Measurements from ENCODE around the gene SYNDIG1. TPM values are rescaled to one million over a fixed set of nuclear protein-coding genes. Genes with fewer than 3 reads are reported as not detected.

SYNDIG1 gene
- polyA plus RNA-seq, 1 of the 3 experiments (the other 2 are of a cell fraction): not detected

DNA sequence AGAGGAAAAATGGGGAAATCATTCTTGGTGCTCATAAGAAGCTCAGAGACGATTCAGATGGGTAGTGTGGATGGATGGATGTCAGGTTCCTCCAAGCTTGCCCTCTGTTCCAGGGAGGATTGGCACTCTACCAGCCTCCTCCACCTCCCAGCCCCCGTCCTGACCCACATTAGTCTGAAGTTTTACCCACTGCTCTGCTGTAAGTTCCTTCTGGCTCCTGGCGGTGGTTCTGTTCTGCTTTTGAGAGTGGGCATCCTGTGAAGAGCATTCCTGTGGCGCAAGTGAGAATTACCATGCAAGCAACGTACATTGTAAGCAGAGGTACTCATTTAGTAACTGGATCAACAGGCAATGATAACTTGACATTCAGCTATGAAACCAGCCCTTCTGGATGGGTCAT is 103.4 kb downstream of the SYNDIG1 start:
- TF ChIP-seq NFIC (IDR thresholded peaks at IDR 0.05; ENCODE audit: borderline replicate concordance) (no peak), JUND (IDR thresholded peaks at IDR 0.05) (no peak), EP300 (IDR thresholded peaks at IDR 0.05; ENCODE audit: borderline replicate concordance in 1 of 2, low read depth in 1 of 2, low read length in 1 of 2) (no peak), TAF1 (IDR thresholded peaks at IDR 0.05; ENCODE audit: borderline replicate concordance, low read depth, low read length) (no peak), CHD2 (IDR thresholded peaks at IDR 0.05; ENCODE audit: low read length, partially characterized antibody) (no peak), POLR2AphosphoS5 (IDR thresholded peaks at IDR 0.05; ENCODE audit: low read depth, low read length) (no peak)
- Histone ChIP-seq H3K27ac (ENCODE audit: low read depth in 2 of 2, low read length in 1 of 2) (no peak overlapping the region), H3F3A (replicated peaks; ENCODE audit: insufficient read depth) (no peaks in the 10 kb centered on the region), H3K9ac (no peak overlapping the region), H3K4me1 (ENCODE audit: control insufficient read depth in 1 of 2, insufficient read depth in 2 of 2, low read depth in 1 of 2, low read length in 1 of 2) (no peaks in the 10 kb centered on the region), H3K4me2 (no peak overlapping the region), H4K20me1 (ENCODE audit: insufficient read depth) (no peaks in the 10 kb centered on the region), H3K36me3 (replicated peaks in 1 of 2; ENCODE audit: control insufficient read depth in 1 of 2, insufficient read depth in 2 of 2, low read length in 1 of 2) (no peaks in the 10 kb centered on the region), H3K9me3 (no peaks in the 10 kb centered on the region), H3K4me3 (ENCODE audit: low read depth in 2 of 2, low read length in 1 of 2) (no peak overlapping the region), H2AFZ (ENCODE audit: low read depth) (no peak overlapping the region), H3K9me2 (no peaks in the 10 kb centered on the region), H3K79me2 (ENCODE audit: insufficient read depth) (no peaks in the 10 kb centered on the region), H3K27me3 (ENCODE audit: insufficient read depth) (no peaks in the 10 kb centered on the region)
- CTCF ChIA-PET: interaction anchor here (1.5 kb wide), 1 partner anchor 13 kb away, joined by 3 read pairs; no protein-coding TSS in a partner anchor
- WGBS (ENCODE audit: low lambda C conversion rate): 38% methylated on average over 5 of the region's 5 CpGs
- no peak for DNase-seq
- POLR2A ChIA-PET: no interaction called here

DNA sequence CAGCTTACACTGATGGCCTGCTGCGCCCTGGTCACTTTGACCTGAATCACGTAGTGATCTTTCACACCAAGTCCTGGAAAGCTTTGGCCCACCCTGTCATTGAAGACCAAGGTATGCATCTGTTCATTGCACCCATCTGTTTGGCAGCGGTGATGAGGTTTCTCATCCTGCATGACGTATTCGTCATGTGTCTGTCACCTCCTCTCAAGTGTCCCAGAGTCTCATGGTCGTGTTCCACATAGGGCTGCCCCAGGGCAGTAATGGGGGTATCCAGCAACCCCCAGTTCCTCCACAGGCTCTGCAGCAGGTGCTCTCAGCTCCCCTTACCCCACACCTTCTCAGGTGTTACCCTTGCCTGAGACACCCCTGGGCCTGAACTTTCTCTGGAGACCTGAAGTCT is 104.1 kb downstream of the SYNDIG1 start:
- CTCF ChIA-PET: interaction anchor here (1.5 kb wide), 1 partner anchor 12 kb away, joined by 3 read pairs; no protein-coding TSS in a partner anchor
- POLR2A ChIA-PET: no interaction called here

DNA sequence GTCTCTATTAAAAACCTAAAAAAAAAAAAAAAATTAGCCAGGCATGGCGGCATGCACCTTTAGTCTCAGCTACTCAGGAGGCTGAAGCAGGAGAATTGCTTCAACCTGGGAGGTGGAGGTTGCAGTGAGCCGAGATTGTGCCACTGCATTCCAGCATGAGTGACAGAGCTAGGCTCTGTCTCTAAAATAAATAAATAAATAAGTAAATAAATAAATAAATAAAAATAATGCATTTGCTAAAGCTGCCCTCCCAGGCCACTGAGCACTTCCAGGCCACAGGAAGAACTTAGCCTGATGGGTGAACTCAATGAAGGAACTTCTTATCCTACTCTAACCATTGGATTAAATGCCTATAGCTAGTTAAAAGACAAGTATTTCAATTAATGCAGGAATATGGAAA is 104.9 kb downstream of the SYNDIG1 start:
- no peak for DNase-seq
- TF ChIP-seq GATA2 (CRISPR knock-in tag; IDR thresholded peaks at IDR 0.05): no peak
- no peak for TF ChIP-seq RAD21 (IDR thresholded peaks at IDR 0.05; ENCODE audit: low read length)
- TF ChIP-seq ZBTB33 (IDR thresholded peaks at IDR 0.05; ENCODE audit: borderline replicate concordance, low read depth): no peak
- TF ChIP-seq MXI1 (IDR thresholded peaks at IDR 0.05; ENCODE audit: low read depth, low read length): no peak
- TF ChIP-seq YY1 (IDR thresholded peaks at IDR 0.05; ENCODE audit: low read depth): no peak
- TF ChIP-seq FOXJ3 (CRISPR knock-in tag; IDR thresholded peaks at IDR 0.05): no peak
- no peak for TF ChIP-seq SMC3 (IDR thresholded peaks at IDR 0.05; ENCODE audit: low read depth, low read length)
- TF ChIP-seq MEF2A (IDR thresholded peaks at IDR 0.05; ENCODE audit: borderline replicate concordance, low read depth): no peak
- no peak for TF ChIP-seq EP300 (IDR thresholded peaks at IDR 0.05; ENCODE audit: borderline replicate concordance in 1 of 2, low read depth in 1 of 2, low read length in 1 of 2)
- no peak for TF ChIP-seq TEAD4 (IDR thresholded peaks at IDR 0.05; ENCODE audit: borderline replicate concordance, insufficient read depth)
- TF ChIP-seq ELF1 (IDR thresholded peaks at IDR 0.05): no peak
- TF ChIP-seq MAX (IDR thresholded peaks at IDR 0.05; ENCODE audit: low read depth): no peak
- TF ChIP-seq CHD2 (IDR thresholded peaks at IDR 0.05; ENCODE audit: low read length, partially characterized antibody): no peak
- no peak for TF ChIP-seq SIN3A (IDR thresholded peaks at IDR 0.05; ENCODE audit: borderline replicate concordance, low read depth, low read length)
- H3K27me3 ChIP-seq (ENCODE audit: insufficient read depth): no peaks in the 10 kb centered on the region
- ChIA-PET CTCF (interaction anchor here (1.5 kb wide), 1 partner anchor 12 kb away, joined by 3 read pairs; no protein-coding TSS in a partner anchor), POLR2A (interaction anchor here (0.6 kb wide), 1 partner anchor 207 kb away, joined by 3 read pairs; no protein-coding TSS in a partner anchor)
- H3K27ac ChIP-seq (ENCODE audit: low read depth in 2 of 2, low read length in 1 of 2): no peak overlapping the region
- no peak overlapping the region for H2AFZ ChIP-seq (ENCODE audit: low read depth)
- H3K9me2 ChIP-seq: no peaks in the 10 kb centered on the region
- H4K20me1 ChIP-seq (ENCODE audit: insufficient read depth): no peaks in the 10 kb centered on the region
- WGBS (ENCODE audit: low lambda C conversion rate): 33% methylated on average over 2 of the region's 2 CpGs
- H3K9me3 ChIP-seq: no peaks in the 10 kb centered on the region
- H3K4me2 ChIP-seq: no peak overlapping the region
- no peaks in the 10 kb centered on the region for H3F3A ChIP-seq (replicated peaks; ENCODE audit: insufficient read depth)
- H3K36me3 ChIP-seq (replicated peaks in 1 of 2; ENCODE audit: control insufficient read depth in 1 of 2, insufficient read depth in 2 of 2, low read length in 1 of 2): no peaks in the 10 kb centered on the region
- no peaks in the 10 kb centered on the region for H3K4me1 ChIP-seq (ENCODE audit: control insufficient read depth in 1 of 2, insufficient read depth in 2 of 2, low read depth in 1 of 2, low read length in 1 of 2)
- no peaks in the 10 kb centered on the region for H3K79me2 ChIP-seq (ENCODE audit: insufficient read depth)
- H3K9ac ChIP-seq: no peak overlapping the region
- no peak overlapping the region for H3K4me3 ChIP-seq (ENCODE audit: low read depth in 2 of 2, low read length in 1 of 2)

More for the DNA sequence above, 104.1 kb downstream of the SYNDIG1 start:
- Histone ChIP-seq H4K20me1 (ENCODE audit: insufficient read depth) (no peaks in the 10 kb centered on the region), H3K9me2 (no peaks in the 10 kb centered on the region), H3K36me3 (replicated peaks in 1 of 2; ENCODE audit: control insufficient read depth in 1 of 2, insufficient read depth in 2 of 2, low read length in 1 of 2) (no peaks in the 10 kb centered on the region), H3K27ac (ENCODE audit: low read depth in 2 of 2, low read length in 1 of 2) (no peak overlapping the region), H3F3A (replicated peaks; ENCODE audit: insufficient read depth) (no peaks in the 10 kb centered on the region), H3K79me2 (ENCODE audit: insufficient read depth) (no peaks in the 10 kb centered on the region), H3K9me3 (no peaks in the 10 kb centered on the region), H3K4me2 (no peak overlapping the region), H3K27me3 (ENCODE audit: insufficient read depth) (no peaks in the 10 kb centered on the region), H3K9ac (no peak overlapping the region), H3K4me1 (ENCODE audit: control insufficient read depth in 1 of 2, insufficient read depth in 2 of 2, low read depth in 1 of 2, low read length in 1 of 2) (no peaks in the 10 kb centered on the region), H3K4me3 (ENCODE audit: low read depth in 2 of 2, low read length in 1 of 2) (no peak overlapping the region), H2AFZ (ENCODE audit: low read depth) (no peak overlapping the region)
- WGBS (ENCODE audit: low lambda C conversion rate): 57% methylated on average over 5 of the region's 6 CpGs
- no peak for DNase-seq
- no peak for TF ChIP-seq JUND (IDR thresholded peaks at IDR 0.05)
- no peak for TF ChIP-seq RCOR1 (IDR thresholded peaks at IDR 0.05; ENCODE audit: low read length)
- no peak for TF ChIP-seq FOSL2 (IDR thresholded peaks at IDR 0.05; ENCODE audit: borderline replicate concordance, low read depth)
- no peak for TF ChIP-seq RAD21 (IDR thresholded peaks at IDR 0.05; ENCODE audit: low read length)

Data from SK-N-SH (cell line).